GM12864 (cell line): Measurements from ENCODE around the gene TVP23A.
A peak's percentile ranks its signal among the peaks of the same experiment; 100 is the strongest.

Experiments used
- DNase-seq: peaks from one replicate; pipeline ENCODE4 v3.0.0-alpha.2; 2011; ENCODE audit warnings: low read depth
- H3K4me3 ChIP-seq: 2 replicates; pipeline ENCODE4 v1.5.1; 2011; ENCODE audit warnings: mild to moderate bottlenecking, low read depth, low read length, control low read depth
- TF ChIP-seq, protein P1 (sequence below): IDR thresholded peaks from 2 replicates; pipeline ENCODE4 v1.5.1; 2011; ENCODE audit warnings: low read depth, mild to moderate bottlenecking, moderate library complexity, low read length, control low read depth, inconsistent platforms; ENCODE audit errors: missing control alignments

Gene TVP23A

DNA sequence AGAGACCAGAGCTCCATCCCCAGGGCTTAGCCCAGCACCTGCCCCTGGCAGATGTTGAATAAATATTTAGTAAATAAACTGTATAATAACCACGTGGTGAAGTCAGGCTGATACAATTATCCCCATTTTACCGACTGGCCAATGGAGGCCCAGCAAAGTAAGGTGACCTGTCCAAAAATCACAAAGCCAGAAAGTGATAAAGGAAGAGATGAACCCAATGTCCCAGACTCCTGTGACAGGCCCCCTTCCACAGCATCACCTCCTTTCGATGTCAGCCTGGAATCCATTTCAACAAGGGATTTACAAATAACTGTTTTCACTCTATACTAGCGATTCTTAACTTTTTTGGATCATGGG, 5.5 kb downstream of the TVP23A start:
- DNase-seq = no peak
- no peak overlapping the region for H3K4me3 ChIP-seq
- TF ChIP-seq, protein P1, sequence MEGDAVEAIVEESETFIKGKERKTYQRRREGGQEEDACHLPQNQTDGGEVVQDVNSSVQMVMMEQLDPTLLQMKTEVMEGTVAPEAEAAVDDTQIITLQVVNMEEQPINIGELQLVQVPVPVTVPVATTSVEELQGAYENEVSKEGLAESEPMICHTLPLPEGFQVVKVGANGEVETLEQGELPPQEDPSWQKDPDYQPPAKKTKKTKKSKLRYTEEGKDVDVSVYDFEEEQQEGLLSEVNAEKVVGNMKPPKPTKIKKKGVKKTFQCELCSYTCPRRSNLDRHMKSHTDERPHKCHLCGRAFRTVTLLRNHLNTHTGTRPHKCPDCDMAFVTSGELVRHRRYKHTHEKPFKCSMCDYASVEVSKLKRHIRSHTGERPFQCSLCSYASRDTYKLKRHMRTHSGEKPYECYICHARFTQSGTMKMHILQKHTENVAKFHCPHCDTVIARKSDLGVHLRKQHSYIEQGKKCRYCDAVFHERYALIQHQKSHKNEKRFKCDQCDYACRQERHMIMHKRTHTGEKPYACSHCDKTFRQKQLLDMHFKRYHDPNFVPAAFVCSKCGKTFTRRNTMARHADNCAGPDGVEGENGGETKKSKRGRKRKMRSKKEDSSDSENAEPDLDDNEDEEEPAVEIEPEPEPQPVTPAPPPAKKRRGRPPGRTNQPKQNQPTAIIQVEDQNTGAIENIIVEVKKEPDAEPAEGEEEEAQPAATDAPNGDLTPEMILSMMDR = no peak

DNA sequence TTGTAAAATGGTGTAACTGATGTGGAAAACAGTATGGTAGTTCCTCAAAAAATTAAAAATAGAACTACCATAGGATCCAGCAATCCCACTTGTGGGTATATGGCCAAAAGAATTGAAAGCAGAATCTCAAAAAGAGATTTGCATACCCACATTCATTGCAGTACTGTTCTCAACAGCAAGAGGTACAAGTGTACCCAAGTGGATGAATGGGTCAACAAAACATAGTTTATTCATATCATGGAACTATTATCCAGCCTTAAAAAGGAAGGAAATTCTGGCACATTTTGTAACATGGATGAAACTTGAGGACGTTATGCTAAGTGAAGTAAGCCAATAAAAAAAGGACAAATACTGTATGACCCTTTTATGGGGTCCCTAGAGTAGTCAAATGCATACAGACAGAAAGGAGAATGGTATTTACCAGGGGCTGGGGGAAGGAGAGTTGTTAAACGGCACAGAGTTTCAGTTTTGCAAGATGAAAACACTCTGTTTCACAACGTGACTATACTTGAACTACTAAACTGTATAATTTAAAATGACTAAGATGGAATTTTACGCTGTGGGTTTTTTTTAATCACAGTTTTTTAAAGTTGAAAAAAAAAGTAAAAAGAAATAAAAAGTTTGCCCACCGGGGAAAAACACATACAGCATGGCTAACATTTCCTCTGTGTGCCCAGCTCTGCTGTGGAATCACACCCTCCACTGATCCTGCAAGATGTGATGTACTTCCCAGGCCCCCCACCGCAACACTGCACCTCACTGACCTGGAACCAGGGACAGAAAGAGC, 6.1 kb downstream of the TVP23A start:
- no peak overlapping the region for H3K4me3 ChIP-seq
- no peak for DNase-seq

DNA sequence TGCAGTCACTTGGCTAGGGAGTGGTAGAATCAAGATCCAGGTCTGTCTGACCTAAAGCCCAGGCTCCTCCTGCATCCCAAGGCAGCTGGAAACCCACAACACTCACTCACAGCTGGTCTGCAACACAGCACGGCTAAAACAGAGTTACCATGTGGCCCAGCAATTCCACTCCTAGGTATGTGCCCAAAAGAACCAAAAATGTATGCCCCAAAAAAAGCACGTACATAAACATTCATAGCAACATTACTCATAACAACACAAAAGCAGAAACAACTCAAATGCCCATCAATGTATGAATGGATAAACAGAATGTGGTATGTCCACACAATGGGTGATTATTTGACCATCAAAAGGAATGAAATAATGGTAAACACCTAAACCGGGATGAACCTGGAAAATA, 8.9 kb downstream of the TVP23A start:
- H3K4me3 ChIP-seq = no peak overlapping the region
- TF ChIP-seq, protein P1 = no peak
- no peak for DNase-seq

More for the DNA sequence above, 6.1 kb downstream of the TVP23A start:
- TF ChIP-seq, protein P1 = peak; percentile 27

DNA sequence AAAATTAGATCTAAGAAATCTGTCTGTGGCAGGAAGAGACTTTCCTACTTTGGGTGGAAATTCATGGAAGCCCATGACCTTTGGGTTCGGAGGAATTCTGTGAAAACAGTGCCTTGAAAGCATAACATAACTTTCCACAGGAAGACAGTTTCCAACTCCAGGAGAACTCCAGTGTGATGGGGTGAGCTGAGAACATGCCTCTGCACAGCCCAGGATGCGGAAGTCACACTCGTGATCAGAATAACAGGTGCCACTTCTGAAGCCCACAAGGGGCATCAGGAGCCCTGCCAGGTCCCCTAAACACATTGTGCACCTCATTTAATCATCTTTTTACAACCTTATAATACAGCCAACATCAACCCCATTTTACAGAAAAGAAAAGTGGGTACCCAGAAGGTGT, 9.7 kb downstream of the TVP23A start:
- H3K4me3 ChIP-seq = no peak overlapping the region
- TF ChIP-seq, protein P1 = no peak
- DNase-seq = no peak

DNA sequence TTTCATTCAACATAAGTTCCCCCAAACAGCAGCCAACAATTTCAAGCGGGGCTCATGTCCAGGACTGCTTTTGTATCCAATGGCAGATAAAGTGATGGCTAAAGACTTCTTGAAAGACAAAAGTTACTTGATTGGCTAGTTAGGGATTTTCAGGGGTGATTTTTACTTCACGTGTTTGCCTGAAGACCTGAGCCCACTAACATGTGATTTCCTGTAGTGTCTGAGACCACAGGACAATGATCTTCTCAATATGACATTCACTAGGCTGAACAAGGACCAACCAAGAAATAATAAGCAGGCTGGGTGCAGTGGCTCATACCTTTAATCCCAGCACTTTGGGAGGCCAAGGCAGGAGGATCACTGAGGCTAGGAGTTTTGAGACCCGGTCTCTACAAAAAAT, 10.4 kb downstream of the TVP23A start:
- H3K4me3 ChIP-seq = no peak overlapping the region

DNA sequence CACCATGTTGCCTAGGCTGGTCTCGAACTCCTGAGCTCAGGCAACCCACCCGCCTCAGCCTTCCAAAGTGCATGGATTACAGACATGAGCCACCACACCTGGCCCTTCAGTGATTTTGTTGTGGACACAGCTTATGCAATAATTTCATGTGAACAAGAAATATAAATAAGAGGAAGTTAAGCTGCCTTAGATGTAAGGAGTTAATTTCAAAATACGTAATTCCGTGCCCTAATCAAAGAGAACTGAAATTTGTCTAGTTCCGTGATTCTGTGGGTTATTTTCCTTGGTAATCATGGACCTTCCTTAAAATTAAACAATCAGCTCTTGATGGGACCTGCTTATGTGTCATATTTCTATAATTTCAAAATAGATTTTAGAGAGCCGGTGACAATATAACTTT, 11.9 kb downstream of the TVP23A start:
- DNase-seq = no peak
- TF ChIP-seq, protein P1 = no peak
- H3K4me3 ChIP-seq = no peak overlapping the region

More for the DNA sequence above, 10.4 kb downstream of the TVP23A start:
- TF ChIP-seq, protein P1 = no peak
- no peak for DNase-seq

DNA sequence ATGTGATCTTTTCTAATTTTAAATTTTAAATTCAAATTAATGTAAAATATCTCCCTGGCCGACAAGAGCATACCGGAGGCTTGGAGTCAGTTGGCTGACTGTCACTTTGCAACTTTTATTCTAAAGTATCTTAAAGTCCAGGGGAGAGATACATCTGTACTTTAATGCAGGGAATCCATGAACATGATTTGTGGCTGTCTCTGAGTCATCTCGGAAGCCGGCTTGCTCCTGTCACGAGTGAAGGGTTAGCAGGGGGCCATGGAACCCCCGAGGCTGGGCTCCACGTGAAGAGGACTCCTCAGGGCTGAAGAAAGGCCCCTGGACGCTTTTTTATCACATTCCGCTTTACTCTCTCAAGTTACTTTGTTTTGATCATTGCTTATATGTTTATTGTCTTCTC, 13.3 kb downstream of the TVP23A start:
- no peak for DNase-seq
- H3K4me3 ChIP-seq = no peak overlapping the region
- TF ChIP-seq, protein P1 = no peak
